NCI-H1417 (cell line): ENCODE results near the gene DUSP1.

ENCODE experiments used
- DNase-seq, 3 experiments: peaks; one replicate each; lab custom pipeline; 2025; lab: John Stamatoyannopoulos, UW

Gene DUSP1

DNA sequence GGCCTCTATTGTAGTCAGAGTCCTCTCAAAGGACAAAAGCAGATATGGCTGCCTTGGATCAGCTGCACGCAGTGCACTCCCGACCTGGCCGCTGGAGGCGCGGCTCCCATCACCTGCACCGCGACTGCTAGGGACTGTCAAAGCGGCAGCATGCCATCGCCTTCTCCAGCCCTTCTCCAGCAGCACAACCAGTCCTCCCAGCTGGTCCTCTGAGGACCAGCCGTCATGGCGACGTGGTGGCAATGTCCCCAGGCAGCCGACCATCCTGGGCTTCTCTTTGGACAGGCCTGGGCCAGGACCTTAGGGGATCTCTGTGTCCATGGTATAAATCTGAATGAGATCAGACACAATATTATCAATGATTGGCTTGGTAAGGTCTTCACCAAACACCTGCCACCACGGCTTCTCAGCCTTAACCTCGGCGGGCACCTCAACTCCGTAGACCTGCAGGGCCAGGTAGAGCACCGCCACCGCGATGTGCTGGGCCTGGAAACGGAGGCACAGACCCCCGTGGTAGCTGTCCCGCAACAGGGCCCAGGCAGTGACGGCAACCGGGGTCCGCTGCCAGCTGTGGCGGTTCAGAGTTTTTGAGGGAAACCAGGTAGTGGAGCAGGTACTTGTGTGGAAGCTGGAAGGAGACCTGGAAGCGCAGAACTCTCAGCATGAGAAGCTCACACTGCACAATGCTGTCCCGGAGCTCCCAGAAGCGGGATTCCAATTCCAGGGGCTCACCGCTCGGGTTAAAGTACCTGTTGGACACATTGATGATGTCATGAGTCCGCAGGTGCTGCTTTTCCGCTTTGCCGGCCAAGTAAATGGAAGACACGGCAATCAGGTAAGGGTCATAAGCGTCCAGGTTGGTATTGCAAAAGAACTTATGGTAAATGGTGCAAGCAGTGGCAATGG is 8.5 kb downstream of the DUSP1 start:
- no peak for DNase-seq

DNA sequence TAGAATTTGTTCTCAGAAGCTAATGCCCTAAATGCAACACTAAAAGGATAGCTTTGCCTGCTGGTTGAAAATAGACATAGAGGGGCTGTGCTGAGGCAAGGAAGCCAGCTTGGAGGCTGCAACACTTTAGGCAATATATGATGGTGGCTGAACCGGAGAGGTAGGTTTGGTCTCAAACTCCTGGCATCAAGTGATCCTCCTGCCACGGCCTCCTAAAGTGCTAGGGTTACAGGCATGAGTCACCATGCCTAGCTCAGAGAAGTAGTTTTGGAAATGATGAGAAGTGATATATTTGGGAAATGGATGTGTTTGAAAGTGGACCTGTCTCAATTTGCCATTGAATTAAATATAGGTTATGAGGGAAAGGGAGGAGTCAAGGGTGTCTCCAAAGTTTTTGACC is 10.0 kb downstream of the DUSP1 start:
- no peak for DNase-seq

DNA sequence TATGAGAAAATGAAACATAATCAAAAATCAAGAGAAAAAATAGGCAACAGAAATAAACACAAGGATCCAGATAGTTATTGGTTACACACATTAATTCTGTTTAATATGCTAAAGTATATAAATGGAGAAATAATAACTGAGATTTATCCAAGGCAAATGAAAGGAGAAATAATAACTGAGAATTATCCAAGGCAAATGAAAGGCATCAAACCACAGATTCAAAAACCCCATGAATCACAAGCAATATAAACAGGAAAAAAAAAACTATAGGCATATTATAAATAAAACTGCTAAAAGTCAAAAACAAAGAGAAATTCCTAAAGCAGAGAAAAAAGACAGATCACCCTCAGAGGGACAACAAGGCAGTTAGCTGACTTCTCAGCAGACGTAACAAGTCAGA is 10.9 kb downstream of the DUSP1 start:
- no peak for DNase-seq

DNA sequence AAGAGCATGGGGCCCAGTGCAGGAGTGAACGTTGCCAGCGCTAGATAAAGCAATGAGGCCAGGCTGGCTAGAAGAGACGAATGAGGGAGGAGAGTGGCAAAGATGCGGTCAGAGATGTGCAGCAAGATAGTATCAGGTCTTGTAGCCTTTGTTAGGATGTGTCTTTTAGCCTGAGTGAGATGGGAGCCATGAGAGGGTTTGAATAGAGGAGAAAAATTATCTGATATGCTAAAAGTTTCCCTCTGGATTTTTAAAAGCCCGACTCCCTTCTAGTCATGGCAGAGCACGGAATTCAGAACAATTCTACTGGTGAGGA is 12.2 kb downstream of the DUSP1 start:
- no peak for DNase-seq

DNA sequence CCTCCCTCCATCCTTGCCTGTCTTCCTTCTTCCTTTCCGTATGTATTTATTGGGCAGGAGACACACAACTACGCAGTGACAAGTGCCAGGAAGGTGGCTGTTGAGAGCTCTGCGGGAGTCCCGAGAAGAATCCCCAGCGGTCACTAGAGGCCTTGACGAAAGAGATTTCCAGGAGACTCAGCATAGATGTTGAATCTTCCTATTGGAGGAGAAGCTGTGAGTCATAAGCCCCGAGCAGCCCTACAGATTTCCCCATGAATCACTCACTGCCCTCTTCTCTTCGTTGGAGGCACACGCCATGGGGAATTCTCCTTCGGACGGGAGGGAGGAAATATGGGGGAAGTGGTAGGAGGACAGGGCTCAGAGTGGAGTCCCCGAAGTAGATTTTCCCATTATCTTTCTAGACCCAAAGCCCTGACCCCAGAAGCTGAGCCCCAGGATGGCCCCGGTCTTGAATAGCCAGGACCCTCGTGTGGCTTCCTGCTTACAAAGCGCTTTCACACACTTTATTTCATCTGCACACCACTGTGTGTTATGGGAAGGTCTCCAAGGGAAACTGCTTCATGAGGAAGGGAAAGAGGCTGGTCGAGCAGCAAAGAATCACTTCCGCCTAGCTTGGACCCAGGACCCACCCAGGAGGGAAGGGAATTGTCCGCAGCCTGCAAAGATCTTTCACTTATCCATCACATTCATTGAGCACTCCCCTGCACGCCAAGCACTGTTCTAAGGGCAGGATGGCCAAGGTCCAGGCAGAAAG is 12.7 kb downstream of the DUSP1 start:
- DNase-seq, result no peak

DNA sequence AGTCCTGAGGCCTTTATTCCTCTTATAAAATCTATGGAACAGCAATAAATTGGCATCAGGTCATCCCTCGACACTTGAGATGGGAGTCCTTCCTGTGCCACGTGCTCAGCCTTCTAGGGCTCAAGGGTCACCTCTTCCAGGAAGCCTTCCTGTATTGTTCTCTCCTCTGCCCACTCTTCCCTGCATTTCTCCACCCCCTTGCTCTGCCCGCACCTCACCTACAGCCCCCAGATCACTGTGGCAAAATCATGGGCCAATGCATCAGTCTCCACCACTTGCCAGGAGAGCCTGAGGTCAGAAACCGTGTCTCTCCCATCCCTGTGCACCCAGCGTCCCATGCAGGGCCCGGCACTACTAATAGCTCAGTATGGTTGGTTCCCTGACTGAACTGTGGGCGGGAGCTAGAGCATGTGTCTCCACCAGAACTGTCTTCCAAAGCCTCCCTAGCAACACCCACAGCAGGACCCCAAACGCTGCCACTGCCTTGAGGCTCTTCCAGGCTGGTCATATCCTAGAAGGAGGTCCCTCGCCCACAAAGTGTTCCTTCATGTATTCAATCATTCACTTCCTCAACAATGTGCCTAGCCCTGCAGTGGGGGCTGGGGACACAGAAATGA is 13.5 kb downstream of the DUSP1 start:
- DNase-seq, result no peak

DNA sequence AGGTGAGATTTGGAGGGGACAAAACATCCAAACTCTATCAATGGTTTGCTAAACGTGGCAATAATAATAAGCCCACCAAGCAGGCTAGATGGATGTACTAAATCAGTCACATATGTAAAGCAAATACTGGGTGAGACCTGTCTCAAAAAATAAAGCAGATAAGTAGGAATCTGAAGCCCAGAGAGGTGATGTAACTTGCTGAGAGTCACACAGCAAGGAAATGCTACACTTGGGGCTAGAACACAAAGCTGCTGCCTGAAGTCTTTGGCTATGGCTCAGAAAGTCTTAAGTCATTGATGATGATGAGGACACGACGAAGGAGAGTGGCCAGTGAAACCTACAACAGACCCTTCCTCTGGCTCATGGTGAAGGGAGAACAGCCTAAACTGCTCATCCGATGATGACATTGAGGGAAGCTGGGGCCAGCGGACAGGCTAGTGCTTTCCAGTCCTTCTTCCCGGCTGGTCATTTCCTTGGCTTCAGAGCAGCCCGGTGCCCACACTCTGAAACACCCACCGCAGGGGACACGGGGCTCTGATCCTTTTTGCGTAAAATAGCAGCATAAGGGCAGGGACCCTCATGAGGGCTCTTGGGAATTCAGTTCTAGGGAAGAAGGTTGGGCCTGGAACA is 14.1 kb downstream of the DUSP1 start:
- no peak for DNase-seq

DNA sequence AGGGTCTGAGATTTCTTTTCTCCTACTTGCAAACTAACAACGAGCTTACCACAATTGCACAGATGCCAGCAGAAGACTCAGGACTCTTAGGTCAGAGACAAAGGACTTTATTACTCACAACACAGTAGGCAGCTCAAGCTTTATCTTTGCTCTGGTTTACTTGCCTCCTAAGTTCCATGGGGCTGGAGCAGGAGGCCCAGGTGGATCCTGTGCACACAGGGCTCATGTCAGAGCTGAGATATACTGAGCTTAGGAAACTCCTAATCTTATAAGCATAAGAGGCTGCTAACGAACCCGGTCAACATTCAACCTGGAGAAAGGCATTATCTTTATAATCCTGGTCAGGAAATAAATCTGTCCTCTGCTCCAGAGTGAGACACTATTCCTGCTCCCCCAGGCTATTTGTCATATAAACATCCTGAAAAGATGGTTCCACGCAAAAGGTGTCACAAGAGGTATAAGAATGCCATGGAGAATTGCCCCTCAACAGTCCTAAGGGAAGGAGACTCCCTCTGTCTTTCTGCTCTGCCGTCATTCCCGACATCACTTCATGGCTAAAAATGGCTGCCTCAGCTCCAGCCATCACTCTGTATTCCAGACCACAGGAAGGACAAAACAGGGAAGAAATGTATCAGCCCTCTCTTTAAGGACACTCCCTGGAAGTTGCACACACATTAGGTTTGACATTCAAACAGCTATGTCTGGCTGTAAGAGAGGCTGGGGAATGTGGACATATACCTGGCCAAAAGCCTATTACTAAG is 16.2 kb downstream of the DUSP1 start:
- DNase-seq, result no peak

DNA sequence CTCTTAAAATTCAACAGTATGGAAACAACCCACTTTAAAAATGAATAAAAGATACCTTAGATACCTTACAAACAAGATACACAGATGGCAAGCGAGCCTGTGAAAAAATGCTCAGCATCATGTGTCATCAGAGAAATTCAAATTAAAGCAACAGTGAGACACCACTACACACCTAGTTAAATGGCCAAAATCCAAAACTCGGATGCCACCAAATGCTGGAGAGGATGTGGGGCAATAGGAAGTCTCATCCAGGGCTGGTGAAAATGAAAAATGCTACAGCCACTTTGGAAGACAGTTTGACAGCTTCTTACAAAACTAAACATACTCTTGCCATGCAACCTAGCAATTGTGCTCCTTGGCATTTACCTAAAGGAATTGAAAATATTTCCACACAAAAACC is 17.9 kb downstream of the DUSP1 start:
- no peak for DNase-seq

DNA sequence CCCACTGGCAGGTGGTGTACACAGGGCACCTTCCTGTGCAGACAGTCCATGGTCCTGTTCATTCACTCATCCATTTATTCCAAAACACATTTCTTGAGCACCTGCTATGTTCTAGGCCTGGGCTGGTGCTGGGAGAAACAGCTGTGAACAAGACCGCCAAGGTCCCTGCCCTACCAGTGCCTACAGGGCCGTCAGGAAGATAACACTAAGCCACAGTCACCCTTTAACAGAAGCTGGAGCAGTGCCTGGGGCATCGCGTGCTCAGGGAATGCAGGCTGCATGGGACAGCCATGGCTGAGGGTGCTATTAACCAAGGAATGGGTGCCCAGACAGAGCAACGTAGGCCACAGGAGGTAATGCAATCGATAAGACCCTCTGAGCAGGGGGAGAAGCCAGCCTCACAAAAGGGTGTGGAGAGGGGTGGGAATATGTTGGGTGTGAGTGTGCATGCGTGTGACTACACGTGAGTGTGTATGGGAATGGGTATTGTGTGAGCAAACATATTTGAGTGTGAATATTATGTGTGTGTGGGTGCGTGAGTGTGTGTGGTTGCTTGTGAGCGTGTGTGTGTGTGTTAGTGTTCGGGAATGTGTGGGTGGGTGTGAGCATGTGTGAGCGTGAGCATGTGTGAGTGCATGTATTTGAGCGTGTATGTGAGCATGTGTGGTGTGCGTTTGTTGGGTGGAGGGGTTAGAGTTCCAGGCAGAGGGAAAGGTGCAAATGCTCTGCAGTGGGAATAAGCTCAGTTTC is 19.1 kb downstream of the DUSP1 start:
- DNase-seq, result no peak

DNA sequence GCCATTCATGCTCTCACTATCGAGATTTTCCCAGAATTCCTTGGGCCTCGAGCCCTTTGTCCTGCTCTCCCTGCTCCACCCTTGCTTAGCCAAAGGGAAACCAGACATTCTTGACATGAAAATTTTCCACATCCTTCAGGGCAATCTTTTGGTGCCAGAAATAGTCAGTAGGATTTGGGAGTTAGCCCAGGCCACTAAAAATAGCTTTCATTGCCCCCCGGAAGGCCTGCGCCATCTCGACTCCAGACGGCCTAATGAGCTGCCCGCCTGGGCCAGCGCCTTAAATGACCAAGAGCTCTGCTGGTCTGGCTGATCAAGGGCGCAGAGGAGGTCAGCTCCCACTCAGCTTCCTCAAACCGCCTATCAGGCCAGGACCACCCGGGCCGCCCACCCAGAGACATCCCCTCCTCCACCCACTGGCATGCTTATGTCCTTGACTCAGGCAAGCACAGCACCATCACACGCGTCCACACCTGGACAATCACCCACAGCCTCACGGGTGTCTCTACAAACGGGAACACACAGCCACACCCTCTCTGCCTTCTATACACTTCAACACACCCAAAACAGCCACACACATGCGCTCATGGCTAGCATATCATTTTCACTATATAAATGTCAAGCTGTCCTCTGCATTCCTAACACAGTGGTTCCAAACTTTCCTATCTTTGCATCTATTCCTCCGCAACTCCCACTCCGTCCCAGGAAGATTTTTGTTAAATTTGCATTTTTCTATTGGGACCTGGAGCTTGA is 20.9 kb downstream of the DUSP1 start:
- no peak for DNase-seq

DNA sequence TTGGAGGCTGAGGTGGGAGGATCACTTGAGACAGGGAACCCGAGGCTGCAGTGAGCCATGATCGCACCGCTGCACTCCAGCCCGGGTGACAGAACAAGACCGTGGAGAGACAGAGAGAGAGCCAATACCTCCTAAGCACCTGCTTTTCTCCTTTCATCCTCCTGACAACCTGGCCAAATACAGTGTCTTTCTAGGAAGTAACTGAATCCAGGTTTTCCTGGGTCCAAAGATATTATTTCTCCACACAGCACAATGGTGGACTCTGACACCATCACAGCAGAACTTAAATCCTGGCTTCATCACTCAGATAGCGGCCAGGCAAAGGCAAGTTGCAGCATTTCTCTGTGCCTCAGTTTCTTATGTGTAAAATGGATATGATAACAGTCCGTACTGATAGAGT is 21.9 kb downstream of the DUSP1 start:
- no peak for DNase-seq

DNA sequence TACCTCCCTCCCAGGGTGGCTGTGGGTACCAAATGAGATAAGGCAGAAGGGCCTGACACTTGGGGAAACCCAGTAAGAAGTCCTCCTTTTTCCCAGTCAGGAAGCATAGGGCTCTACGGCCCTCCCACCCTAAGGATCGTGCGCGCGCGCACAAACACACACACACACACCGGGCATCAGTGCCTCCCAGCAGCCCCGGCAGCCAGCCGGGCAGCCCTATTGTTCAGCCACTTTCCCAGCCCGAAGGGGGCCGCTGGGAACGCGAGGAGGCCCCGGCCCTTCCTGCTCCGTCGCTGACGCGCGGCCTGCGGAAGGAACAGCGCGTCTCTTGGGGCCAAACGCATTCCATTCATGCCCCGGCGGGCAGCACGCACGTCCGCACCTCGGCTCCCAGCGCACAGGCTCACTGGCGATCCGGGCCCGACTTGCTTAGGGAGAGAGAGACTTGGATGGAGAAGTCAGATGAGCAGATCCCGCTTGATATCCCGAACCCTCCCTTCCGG is 22.6 kb downstream of the DUSP1 start:
- no peak for DNase-seq

DNA sequence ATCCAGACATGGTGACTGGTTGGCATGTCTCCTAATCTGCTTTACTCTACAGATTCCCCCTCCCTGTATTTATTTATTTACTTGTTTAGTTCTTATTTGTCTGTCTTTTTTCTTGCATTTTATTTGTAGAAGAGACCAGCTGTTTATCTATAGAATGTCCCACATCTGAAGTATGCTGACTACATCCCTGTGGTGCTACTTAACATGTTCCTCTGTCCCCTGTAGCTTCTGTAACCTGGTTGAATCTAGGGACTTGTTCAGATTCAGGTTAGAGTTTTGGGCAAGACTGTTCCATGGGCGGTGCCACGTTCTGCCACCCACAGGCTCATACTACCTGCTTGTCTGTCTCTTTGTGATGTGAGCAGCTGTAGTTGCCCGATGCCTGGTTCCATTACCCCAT is 23.5 kb downstream of the DUSP1 start:
- no peak for DNase-seq

DNA sequence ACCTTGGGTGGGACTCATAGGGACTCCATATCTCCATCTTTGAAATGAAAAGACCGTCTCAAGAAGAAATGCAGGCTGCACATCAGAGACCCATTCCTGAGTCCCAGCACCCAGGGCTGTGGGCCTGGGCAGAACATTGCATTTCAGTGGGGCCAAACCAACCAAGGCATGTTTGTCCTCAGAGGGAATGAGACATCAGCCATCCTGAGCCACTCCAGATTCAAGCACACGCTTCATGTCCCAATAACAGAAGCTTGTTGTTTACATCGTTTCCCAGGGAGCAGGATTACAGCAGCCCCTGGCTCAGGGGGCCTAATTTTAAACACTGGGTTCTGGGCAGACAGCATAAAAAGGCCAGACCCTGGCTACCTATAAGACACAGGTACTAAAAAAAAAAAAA is 24.3 kb downstream of the DUSP1 start:
- DNase-seq, result no peak

DNA sequence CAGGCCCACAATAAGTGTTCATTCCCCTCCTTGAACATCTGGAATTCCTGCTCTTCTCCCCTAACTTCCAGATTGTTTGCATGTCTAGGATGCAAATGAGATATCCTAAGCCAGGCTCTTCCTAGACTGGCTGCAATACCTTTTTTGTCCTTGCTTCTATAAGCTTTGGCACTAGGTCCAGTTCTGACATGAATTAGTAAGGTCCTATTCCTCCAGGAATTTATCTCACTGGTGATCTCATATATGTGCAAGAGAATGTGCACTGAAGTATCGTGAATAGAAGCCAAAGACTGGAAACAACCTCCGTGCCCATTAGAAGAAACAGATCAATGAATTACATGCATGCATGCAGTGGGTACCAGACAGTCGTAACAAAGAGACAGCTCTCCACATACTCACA is 25.2 kb downstream of the DUSP1 start:
- DNase-seq, result no peak

DNA sequence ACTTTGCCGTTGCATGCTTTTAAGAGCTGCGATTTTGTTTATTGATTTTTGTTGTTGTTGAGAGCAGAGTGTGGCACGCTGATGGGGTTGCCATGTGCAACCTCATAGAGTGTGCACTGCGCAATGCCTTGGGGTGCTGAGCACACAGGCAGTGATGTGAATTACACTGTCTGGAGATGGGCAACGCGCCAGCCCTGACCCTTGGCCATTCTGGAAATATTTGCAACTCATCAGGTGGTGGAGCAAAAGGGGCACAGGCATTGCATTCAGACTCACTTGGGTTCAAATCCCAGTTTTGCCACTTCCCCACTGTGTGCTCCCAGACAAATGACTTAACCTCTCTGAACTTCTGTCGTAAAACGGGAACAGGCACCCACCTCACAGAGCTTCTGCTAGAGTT is 25.6 kb downstream of the DUSP1 start:
- no peak for DNase-seq

DNA sequence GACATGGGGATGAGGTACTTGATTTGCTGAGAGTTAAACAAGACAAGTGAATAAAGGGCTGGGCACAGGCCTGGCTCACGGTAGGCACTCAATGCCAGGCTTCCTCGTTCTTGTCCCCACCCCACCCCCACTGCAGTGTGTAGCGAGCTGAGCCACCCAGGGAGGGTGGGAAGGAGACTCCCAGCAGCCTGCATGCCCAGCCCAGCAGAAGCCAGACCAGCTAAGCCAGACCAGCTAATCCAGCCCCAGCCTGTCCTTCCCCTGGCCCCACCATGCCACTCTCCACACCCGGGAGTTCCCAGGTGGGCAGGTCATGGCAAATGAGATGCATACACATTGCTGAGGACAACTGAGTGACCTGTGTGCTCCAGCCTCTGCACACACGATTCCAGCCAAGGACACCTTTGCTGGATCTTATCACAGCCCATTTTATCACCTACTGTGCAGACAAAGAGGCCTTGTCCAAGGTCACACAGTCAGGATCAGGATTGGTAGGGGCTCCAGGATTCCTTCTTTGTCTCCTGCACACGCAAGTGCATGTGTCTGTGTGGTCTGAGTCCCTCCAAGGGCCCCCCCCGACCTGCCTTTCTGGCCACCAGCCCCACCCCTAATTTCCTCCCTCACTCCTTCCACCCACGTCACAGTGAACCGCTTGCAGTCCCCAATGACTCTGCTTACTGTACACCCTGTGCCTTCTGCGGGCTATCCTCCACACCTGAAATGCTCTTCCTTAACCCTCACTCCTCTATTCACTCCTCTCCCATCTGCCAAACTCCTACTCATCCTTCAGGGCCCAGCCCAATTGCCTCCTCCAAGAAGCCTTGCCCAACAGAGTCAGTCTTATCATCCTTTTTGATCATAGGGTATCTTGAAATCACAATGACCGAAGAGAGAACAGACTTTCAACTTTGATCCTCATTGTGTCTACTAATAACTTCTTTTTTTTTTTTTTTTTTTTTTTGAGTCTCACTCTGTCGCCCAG is 26.6 kb downstream of the DUSP1 start:
- no peak for DNase-seq
